Mesenchymal stem cell (in vitro differentiated cells and primary cell): ENCODE data around the gene MACROD2.

Source experiments
- DNase-seq: peaks from one replicate; pipeline ENCODE4 v3.0.0-alpha.2; 2013
- H2AFZ ChIP-seq: one replicate; pipeline ENCODE4 v1.6.1; 2013; ENCODE audit warnings: low read depth, mild to moderate bottlenecking, control low read depth, inconsistent platforms, low read length, moderate library complexity
- H2AK5ac ChIP-seq: 2 replicates; pipeline ENCODE4 v1.6.1; 2013; ENCODE audit warnings: low read length, moderate library complexity, mild to moderate bottlenecking, inconsistent platforms; ENCODE audit not compliant: severe bottlenecking
- H2BK120ac ChIP-seq: one replicate; pipeline ENCODE4 v1.6.1; 2013; ENCODE audit warnings: low read depth, mild to moderate bottlenecking, inconsistent platforms, low read length, moderate library complexity
- H2BK12ac ChIP-seq, 2 experiments: one replicate each; pipeline ENCODE4 v1.6.1; 2013; ENCODE audit warnings: inconsistent platforms in 2 of 2, low read length in 2 of 2, mild to moderate bottlenecking in 2 of 2, moderate library complexity in 2 of 2, control low read depth in 1 of 2
- H2BK15ac ChIP-seq: one replicate; pipeline ENCODE4 v1.6.1; 2013; ENCODE audit warnings: mild to moderate bottlenecking, low read depth, inconsistent platforms; ENCODE audit not compliant: poor library complexity, severe bottlenecking
- H2BK5ac ChIP-seq: 2 replicates; pipeline ENCODE4 v1.6.1; 2013; ENCODE audit warnings: low read depth, mild to moderate bottlenecking, low read length, control low read depth, inconsistent platforms; ENCODE audit not compliant: poor library complexity, severe bottlenecking
- H3K14ac ChIP-seq, 2 experiments: one replicate each; pipeline ENCODE4 v1.6.1; 2013; ENCODE audit warnings: inconsistent platforms in 2 of 2, low read length in 2 of 2, control low read depth in 1 of 2, mild to moderate bottlenecking in 1 of 2, moderate library complexity in 1 of 2
- H3K18ac ChIP-seq, 2 experiments: one replicate each; pipeline ENCODE4 v1.6.1; 2013; ENCODE audit warnings: inconsistent platforms in 2 of 2, low read length in 2 of 2, control low read depth in 1 of 2, low read depth in 1 of 2, mild to moderate bottlenecking in 1 of 2
- H3K23ac ChIP-seq, 2 experiments: one replicate each; pipeline ENCODE4 v1.6.1; 2013; ENCODE audit warnings: inconsistent platforms in 2 of 2, low read length in 2 of 2, mild to moderate bottlenecking in 2 of 2, moderate library complexity in 2 of 2, control low read depth in 1 of 2
- H3K27ac ChIP-seq: 2 replicates; pipeline ENCODE4 v1.5.1; 2013; ENCODE audit warnings: mild to moderate bottlenecking, moderate library complexity, low read length, control low read depth, inconsistent platforms; ENCODE audit not compliant: poor library complexity, severe bottlenecking
- H3K27me3 ChIP-seq, 2 experiments: 2 replicates each; pipeline versions ENCODE4 v1.6.1 to v1.7.0; 2013; ENCODE audit warnings: low read length in 2 of 2, mild to moderate bottlenecking in 2 of 2, moderate library complexity in 2 of 2, control low read depth in 1 of 2, inconsistent platforms in 1 of 2; ENCODE audit not compliant: control insufficient read depth in 1 of 2, insufficient read depth in 1 of 2
- H3K36me3 ChIP-seq, 2 experiments: 2 replicates each; pipeline versions ENCODE4 v1.6.1 to v1.7.0; 2013; ENCODE audit warnings: low read length in 2 of 2, control low read depth in 1 of 2, inconsistent platforms in 1 of 2, low read depth in 1 of 2, mild to moderate bottlenecking in 1 of 2; ENCODE audit not compliant: insufficient read depth in 2 of 2, control insufficient read depth in 1 of 2
- H3K4ac ChIP-seq, 2 experiments: one replicate each; pipeline ENCODE4 v1.6.1; 2013; ENCODE audit warnings: inconsistent platforms in 2 of 2, low read length in 2 of 2, mild to moderate bottlenecking in 2 of 2, moderate library complexity in 2 of 2, control low read depth in 1 of 2, low read depth in 1 of 2
- H3K4me1 ChIP-seq: 2 replicates; pipeline ENCODE4 v1.6.1; 2013; ENCODE audit warnings: low read depth, low read length, control low read depth; ENCODE audit not compliant: control insufficient read depth, insufficient read depth
- H3K4me2 ChIP-seq: 2 replicates; pipeline ENCODE4 v1.6.1; 2013; ENCODE audit warnings: low read length, mild to moderate bottlenecking, inconsistent platforms; ENCODE audit not compliant: poor library complexity, severe bottlenecking
- H3K4me3 ChIP-seq, 2 experiments: 2 replicates each; pipeline versions ENCODE4 v1.5.1 to v1.7.0; 2013; ENCODE audit warnings: low read length in 2 of 2, mild to moderate bottlenecking in 2 of 2, control low read depth in 1 of 2, low read depth in 1 of 2; ENCODE audit not compliant: insufficient read depth in 1 of 2
- H3K79me1 ChIP-seq: replicated peaks from 2 replicates; pipeline ENCODE4 v1.6.1; 2013; ENCODE audit warnings: mild to moderate bottlenecking, control low read depth, low read length, inconsistent platforms; ENCODE audit not compliant: poor library complexity, severe bottlenecking
- H3K9ac ChIP-seq: 2 replicates; pipeline ENCODE4 v1.7.0; 2013; ENCODE audit warnings: mild to moderate bottlenecking, low read length, moderate library complexity
- H3K9me3 ChIP-seq: 2 replicates; pipeline ENCODE4 v1.7.0; 2013; ENCODE audit warnings: mild to moderate bottlenecking, low read length; ENCODE audit not compliant: control insufficient read depth
- H4K8ac ChIP-seq: one replicate; pipeline ENCODE4 v1.6.1; 2013; ENCODE audit warnings: inconsistent platforms, mild to moderate bottlenecking, low read length, moderate library complexity
- H4K91ac ChIP-seq: one replicate; pipeline ENCODE4 v1.6.1; 2013; ENCODE audit warnings: mild to moderate bottlenecking, low read length, inconsistent platforms
- WGBS: methylation state at CpG from one replicate; pipeline ENCODE4 v1.1.7; 2013; ENCODE audit warnings: mixed read lengths; 5-methylcytosine and 5-hydroxymethylcytosine counted together

The MACROD2 gene

GRCh38 chr20:15882553-15882952, 1887.2 kb downstream of the MACROD2 start:
- Histone ChIP-seq H3K27ac (no peak overlapping the region), H3K27me3 (no peaks in the 10 kb centered on the region), H3K4ac (no peak overlapping the region), H2BK120ac (no peak overlapping the region), H2BK12ac (no peak overlapping the region), H3K18ac (no peak overlapping the region), H2AFZ (no peak overlapping the region), H3K79me1 (no peaks in the 10 kb centered on the region), H3K4me1 (no peaks in the 10 kb centered on the region), H4K91ac (no peak overlapping the region), H3K4me3 (no peak overlapping the region), H3K9me3 (peaks cover 27% of the 10 kb centered on the region), H2AK5ac (no peak overlapping the region), H3K36me3 (peaks cover 0 to 2% of the 10 kb centered on the region in 2 experiments), H3K9ac (no peak overlapping the region), H4K8ac (no peak overlapping the region), H3K4me2 (no peak overlapping the region), H2BK5ac (no peak overlapping the region), H3K14ac (no peak overlapping the region), H3K23ac (no peak overlapping the region), H2BK15ac (no peak overlapping the region)
- 92% methylated on average over 1 of the region's 4 CpGs for WGBS
- DNase-seq, result no peak

DNA sequence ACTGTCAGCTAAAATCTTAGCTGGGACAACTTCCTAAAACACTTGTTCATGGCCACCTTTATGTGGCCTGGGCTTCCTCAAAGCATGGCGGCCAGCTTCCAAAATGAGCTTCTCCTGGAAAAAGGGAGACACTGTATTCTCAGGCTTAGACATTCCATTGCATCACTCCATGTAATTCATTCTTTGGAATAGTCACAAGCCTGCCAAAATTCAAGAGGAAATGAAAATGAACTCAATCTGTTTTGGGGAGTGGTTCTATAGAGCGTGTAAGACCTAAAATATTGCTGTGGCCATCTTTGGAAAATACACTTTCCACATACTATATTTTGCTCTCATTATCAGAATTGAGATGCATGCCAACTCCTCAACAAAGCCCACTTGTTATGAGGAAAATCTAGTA, 1890.9 kb downstream of the MACROD2 start:
- no peak overlapping the region for H3K9ac ChIP-seq
- no peak overlapping the region for H2BK5ac ChIP-seq
- H3K4me2 ChIP-seq, result no peak overlapping the region
- no peaks in the 10 kb centered on the region for H3K27me3 ChIP-seq
- no peak for DNase-seq
- no peak overlapping the region for H3K14ac ChIP-seq
- no peak overlapping the region for H3K27ac ChIP-seq
- no peak overlapping the region for H2AFZ ChIP-seq
- H3K23ac ChIP-seq, result no peak overlapping the region
- H3K4me3 ChIP-seq, result no peak overlapping the region
- H2BK15ac ChIP-seq, result no peak overlapping the region
- no peak overlapping the region for H2BK12ac ChIP-seq
- H3K4me1 ChIP-seq, result peaks cover 3% of the 10 kb centered on the region
- no peak overlapping the region for H4K8ac ChIP-seq
- H3K18ac ChIP-seq, result no peak overlapping the region
- H3K36me3 ChIP-seq, result peaks cover 0 to 7% of the 10 kb centered on the region in 2 experiments
- 86% methylated on average over 1 of the region's 2 CpGs for WGBS
- peaks cover 22% of the 10 kb centered on the region for H3K9me3 ChIP-seq
- no peak overlapping the region for H2BK120ac ChIP-seq
- no peak overlapping the region for H2AK5ac ChIP-seq
- peaks cover 5% of the 10 kb centered on the region for H3K79me1 ChIP-seq
- no peak overlapping the region for H3K4ac ChIP-seq
- no peak overlapping the region for H4K91ac ChIP-seq

GRCh38 chr20:15887387-15887786, 1892.1 kb downstream of the MACROD2 start:
- no CpG with 5 or more reads among the region's 2 CpGs for WGBS
- no peaks in the 10 kb centered on the region for H3K27me3 ChIP-seq
- H3K4me3 ChIP-seq, result no peak overlapping the region
- no peak overlapping the region for H4K8ac ChIP-seq
- H2AFZ ChIP-seq, result no peak overlapping the region
- no peak overlapping the region for H3K4me2 ChIP-seq
- no peak overlapping the region for H2BK120ac ChIP-seq
- H3K9ac ChIP-seq, result no peak overlapping the region
- no peak overlapping the region for H3K23ac ChIP-seq
- no peak overlapping the region for H2BK12ac ChIP-seq
- H4K91ac ChIP-seq, result no peak overlapping the region
- H3K14ac ChIP-seq, result no peak overlapping the region
- no peak overlapping the region for H2AK5ac ChIP-seq
- H3K18ac ChIP-seq, result no peak overlapping the region
- no peak overlapping the region for H3K4ac ChIP-seq
- no peak overlapping the region for H2BK15ac ChIP-seq
- peaks cover 0 to 11% of the 10 kb centered on the region in 2 experiments for H3K36me3 ChIP-seq
- H3K27ac ChIP-seq, result no peak overlapping the region
- peaks cover 19% of the 10 kb centered on the region for H3K9me3 ChIP-seq
- H2BK5ac ChIP-seq, result no peak overlapping the region
- peaks cover 5% of the 10 kb centered on the region for H3K79me1 ChIP-seq
- H3K4me1 ChIP-seq, result peaks cover 3% of the 10 kb centered on the region
- DNase-seq, result no peak

DNA sequence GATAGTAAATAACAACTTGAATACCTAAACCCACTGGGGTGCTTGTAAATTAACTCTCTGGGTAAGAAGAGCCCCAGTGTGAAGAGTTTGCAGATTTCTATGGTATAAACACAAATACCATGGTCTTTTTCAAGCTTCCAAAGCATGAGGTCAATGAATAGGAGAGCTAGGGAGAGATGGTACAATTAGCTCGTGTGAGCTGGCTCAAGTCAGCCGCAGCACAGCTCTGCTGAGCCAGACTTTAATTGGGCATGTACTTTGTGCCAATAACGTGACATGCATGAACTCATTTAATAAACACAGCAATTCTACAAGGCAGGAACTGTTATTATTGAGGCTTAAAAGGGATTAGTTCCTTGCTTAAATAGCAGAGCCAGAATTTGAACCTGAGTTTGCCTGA, 1893.7 kb downstream of the MACROD2 start:
- Histone ChIP-seq H4K91ac (no peak overlapping the region), H4K8ac (no peak overlapping the region), H2BK120ac (no peak overlapping the region), H3K36me3 (peaks cover 0 to 16% of the 10 kb centered on the region in 2 experiments), H3K4me3 (no peak overlapping the region), H3K23ac (no peak overlapping the region), H3K9ac (no peak overlapping the region), H2AFZ (no peak overlapping the region), H3K18ac (no peak overlapping the region), H2BK15ac (no peak overlapping the region), H2BK12ac (no peak overlapping the region), H3K14ac (no peak overlapping the region), H3K27ac (no peak overlapping the region), H2BK5ac (no peak overlapping the region), H3K4me2 (no peak overlapping the region), H2AK5ac (no peak overlapping the region), H3K79me1 (peaks cover 7% of the 10 kb centered on the region), H3K4ac (no peak overlapping the region), H3K4me1 (peaks cover 3% of the 10 kb centered on the region), H3K9me3 (peaks cover 16% of the 10 kb centered on the region), H3K27me3 (no peaks in the 10 kb centered on the region)
- 67% methylated on average over 2 of the region's 3 CpGs for WGBS
- DNase-seq, result no peak
